Nucleus accumbens (tissue), 56 donors: ENCODE results near the gene HSF2.
"Not testable (repeated sequence)": the region's sequence is repeated elsewhere in the genome, so short reads cannot be mapped to it uniquely, and the experiment has no call there.

ENCODE experiments used
- DNase-seq, 56 donors: peaks; one replicate each; lab custom pipeline; 2025; lab: John Stamatoyannopoulos, UW

HSF2 gene

GRCh38 chr6:122449069-122449468 is 49.6 kb downstream of the HSF2 start:
- no peak for DNase-seq

GRCh38 chr6:122452509-122452908 is 53.1 kb downstream of the HSF2 start:
- DNase-seq = no peak

- no peak for DNase-seq
Measured at GRCh38 chr6:122454673-122455072, 55.2 kb downstream of the HSF2 start.

GRCh38 chr6:122455116-122455515 is 55.7 kb downstream of the HSF2 start:
- DNase-seq = not testable (repeated sequence)

- DNase-seq = no peak
Measured at GRCh38 chr6:122458087-122458486, 58.6 kb downstream of the HSF2 start.

GRCh38 chr6:122459240-122459639 is 59.8 kb downstream of the HSF2 start:
- no peak for DNase-seq

- not testable (repeated sequence) for DNase-seq
Measured at GRCh38 chr6:122459865-122460416, 60.5 kb downstream of the HSF2 start.

GRCh38 chr6:122461885-122462284 is 62.4 kb downstream of the HSF2 start:
- DNase-seq = no peak

- peak; percentile 53 to 97 (median 90) for DNase-seq
Measured at GRCh38 chr6:122471107-122472021, 71.9 kb downstream of the HSF2 start, which contains the start of gene SERINC1. TSS of gene SERINC1 (minus strand) at chr6:122471807. CDS start at chr6:122471737, 70 bp downstream.

GRCh38 chr6:122472022-122472340 is 72.5 kb downstream of the HSF2 start:
- DNase-seq = no peak

GRCh38 chr6:122476131-122476530 is 76.7 kb downstream of the HSF2 start:
- DNase-seq = no peak

- DNase-seq = no peak
Measured at GRCh38 chr6:122482750-122483080, 83.3 kb downstream of the HSF2 start.
